ENCODE data around the gene CCDC93.

The CCDC93 gene

DNA sequence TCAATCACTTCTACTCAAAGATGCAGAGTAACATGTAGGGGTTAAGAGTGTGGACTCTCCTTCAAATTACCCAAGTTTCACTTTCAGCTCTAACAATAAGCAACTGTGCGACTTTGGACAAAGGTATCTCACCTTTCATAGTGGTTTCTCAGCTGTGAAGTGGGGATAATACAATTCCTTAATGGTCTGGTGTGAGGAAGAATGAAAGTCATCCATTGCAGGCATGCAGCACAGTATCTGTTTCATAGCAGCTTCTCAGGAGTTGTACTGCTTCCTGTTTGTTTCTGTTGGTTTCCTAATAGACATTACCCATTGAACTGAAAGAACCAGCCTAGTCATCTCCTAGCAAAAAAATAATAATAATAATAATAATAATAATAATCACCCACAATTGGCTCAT lies 125.0 kb downstream of the CCDC93 start:
- DNase-seq (ENCODE audit: low spot score) = no peak

- DNase-seq (ENCODE audit: low spot score) = no peak
Measured at GRCh38 chr2:117885308-117885707, 128.6 kb downstream of the CCDC93 start.

- DNase-seq (ENCODE audit: low spot score) = no peak
Measured at GRCh38 chr2:117879003-117879402, 134.9 kb downstream of the CCDC93 start.

DNA sequence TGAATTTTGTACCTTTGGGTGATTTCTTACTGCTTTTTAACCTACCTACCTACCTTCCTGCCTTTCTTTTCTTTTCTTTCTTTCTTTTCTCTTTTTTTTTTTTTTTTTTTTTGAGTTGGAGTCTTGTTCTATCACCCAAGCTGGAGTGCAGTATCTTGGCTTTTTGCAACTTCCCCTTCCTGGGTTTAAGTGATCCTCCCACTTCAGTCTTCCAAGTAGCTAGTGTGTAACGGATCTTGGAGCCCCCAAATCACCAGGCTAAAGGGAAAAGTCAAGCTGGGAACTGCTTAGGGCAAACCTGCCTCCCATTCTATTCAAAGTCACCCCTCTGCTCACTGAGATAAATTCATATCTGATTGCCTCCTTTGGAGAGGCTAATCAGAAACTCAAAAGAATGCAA lies 138.1 kb downstream of the CCDC93 start:
- DNase-seq (ENCODE audit: low spot score) = no peak

All from hematopoietic multipotent progenitor cell treated with erythropoietin and hydrocortisone succinate and interleukin-3 and kit ligand, for 15 days (in vitro differentiated cells).